ENCODE measurements around the gene ADCY3. TPM values are rescaled to one million over a fixed set of nuclear protein-coding genes. Genes with fewer than 3 reads are reported as not detected.

The ADCY3 gene
- total and polyA plus RNA-seq, 2 of the 13 experiments (the other 11 are each of a cell fraction or from before 2014, with no cell fraction given): 0.11 to 0.61 TPM

DNA sequence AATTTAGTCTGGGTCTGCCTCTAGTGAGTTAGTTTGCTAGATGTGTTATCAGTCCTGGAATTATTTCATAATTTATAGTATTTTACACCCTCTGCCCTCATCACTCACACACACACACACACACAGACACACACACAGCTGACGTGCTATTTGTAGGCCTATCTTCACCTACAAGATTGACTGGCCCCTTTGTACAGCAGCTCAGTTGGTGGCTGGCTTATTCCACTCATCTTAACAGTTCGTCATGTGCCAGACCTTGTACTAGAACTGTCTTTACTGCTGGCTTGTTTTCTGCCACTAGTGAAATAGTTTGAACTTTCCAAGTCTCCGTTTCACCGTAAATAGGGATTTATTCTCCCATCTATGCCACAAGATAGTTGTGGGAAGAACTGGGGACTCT, 105.5 kb downstream of the ADCY3 start:
- no peak for DNase-seq (ENCODE audit: low spot score)
- intact Hi-C loops (cut with micrococcal nuclease; ENCODE audit: unreplicated experiment): no loop called here
- peaks cover 35% of the 10 kb centered on the region for H3K79me2 ChIP-seq (ENCODE audit: insufficient read depth, low read length)
- peaks cover 29 to 59% of the 10 kb centered on the region in 2 experiments for H3K36me3 ChIP-seq (replicated peaks in 1 of 2; ENCODE audit: control insufficient read depth in 1 of 2, insufficient read depth in 2 of 2, low read length in 2 of 2)
- ChIA-PET CTCF (ENCODE audit: low intra/inter-chr PET ratio, low total read pairs) (no interaction called here), POLR2A (no interaction called here)
- H3K4me3 ChIP-seq (replicated peaks in 1 of 3; ENCODE audit: insufficient read depth in 1 of 3, low read depth in 2 of 3, low read length in 3 of 3): no peak overlapping the region
- H2AFZ ChIP-seq (ENCODE audit: low read length): no peak overlapping the region
- H4K20me1 ChIP-seq (ENCODE audit: insufficient read depth, low read length): no peaks in the 10 kb centered on the region
- WGBS (ENCODE audit: low lambda C conversion rate): 100% methylated on average over 4 of the region's 4 CpGs
- H3K27ac ChIP-seq (ENCODE audit: extremely low read length, insufficient read depth, low read length): no peak overlapping the region
- ATAC-seq: no peak
- no peak for FAIRE-seq
- TF ChIP-seq MEF2D (CRISPR knock-in tag; IDR thresholded peaks at IDR 0.05) (no peak), HNRNPK (IDR thresholded peaks at IDR 0.05; ENCODE audit: low read depth, low read length, poor library complexity, severe bottlenecking) (no peak), NCOR1 (IDR thresholded peaks at IDR 0.05; ENCODE audit: borderline replicate concordance, low read length) (no peak), THYN1 (CRISPR knock-in tag; IDR thresholded peaks at IDR 0.05; ENCODE audit: borderline replicate concordance, low read depth) (no peak), ZNF367 (CRISPR knock-in tag; IDR thresholded peaks at IDR 0.05; ENCODE audit: borderline replicate concordance) (no peak), EZH2 (conservative IDR thresholded peaks at IDR 0.05; ENCODE audit: low read depth, low read length) (no peak), ARNT2 (CRISPR knock-in tag; IDR thresholded peaks at IDR 0.05; ENCODE audit: low read depth) (no peak), PRMT3 (CRISPR knock-in tag; IDR thresholded peaks at IDR 0.05; ENCODE audit: borderline replicate concordance, low read depth) (no peak), RBM39 (IDR thresholded peaks at IDR 0.05; ENCODE audit: low read depth, low read length, poor library complexity, severe bottlenecking) (no peak), ADNP (CRISPR knock-in tag; IDR thresholded peaks at IDR 0.05) (no peak), ISL2 (CRISPR knock-in tag; IDR thresholded peaks at IDR 0.05) (no peak), SATB2 (CRISPR knock-in tag; IDR thresholded peaks at IDR 0.05) (no peak), ZMYM4 (CRISPR knock-in tag; IDR thresholded peaks at IDR 0.05) (no peak), ZMYM2 (CRISPR knock-in tag; IDR thresholded peaks at IDR 0.05) (no peak), NR1H2 (CRISPR knock-in tag; IDR thresholded peaks at IDR 0.05; ENCODE audit: borderline replicate concordance, low read depth) (no peak), ZNF557 (CRISPR knock-in tag; IDR thresholded peaks at IDR 0.05) (no peak), RXRB (CRISPR knock-in tag; IDR thresholded peaks at IDR 0.05; ENCODE audit: borderline replicate concordance) (no peak), KAT8 (CRISPR knock-in tag; IDR thresholded peaks at IDR 0.05) (no peak)
- TF ChIP-seq, protein P1, sequence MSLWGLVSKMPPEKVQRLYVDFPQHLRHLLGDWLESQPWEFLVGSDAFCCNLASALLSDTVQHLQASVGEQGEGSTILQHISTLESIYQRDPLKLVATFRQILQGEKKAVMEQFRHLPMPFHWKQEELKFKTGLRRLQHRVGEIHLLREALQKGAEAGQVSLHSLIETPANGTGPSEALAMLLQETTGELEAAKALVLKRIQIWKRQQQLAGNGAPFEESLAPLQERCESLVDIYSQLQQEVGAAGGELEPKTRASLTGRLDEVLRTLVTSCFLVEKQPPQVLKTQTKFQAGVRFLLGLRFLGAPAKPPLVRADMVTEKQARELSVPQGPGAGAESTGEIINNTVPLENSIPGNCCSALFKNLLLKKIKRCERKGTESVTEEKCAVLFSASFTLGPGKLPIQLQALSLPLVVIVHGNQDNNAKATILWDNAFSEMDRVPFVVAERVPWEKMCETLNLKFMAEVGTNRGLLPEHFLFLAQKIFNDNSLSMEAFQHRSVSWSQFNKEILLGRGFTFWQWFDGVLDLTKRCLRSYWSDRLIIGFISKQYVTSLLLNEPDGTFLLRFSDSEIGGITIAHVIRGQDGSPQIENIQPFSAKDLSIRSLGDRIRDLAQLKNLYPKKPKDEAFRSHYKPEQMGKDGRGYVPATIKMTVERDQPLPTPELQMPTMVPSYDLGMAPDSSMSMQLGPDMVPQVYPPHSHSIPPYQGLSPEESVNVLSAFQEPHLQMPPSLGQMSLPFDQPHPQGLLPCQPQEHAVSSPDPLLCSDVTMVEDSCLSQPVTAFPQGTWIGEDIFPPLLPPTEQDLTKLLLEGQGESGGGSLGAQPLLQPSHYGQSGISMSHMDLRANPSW (CRISPR knock-in tag; IDR thresholded peaks at IDR 0.05; ENCODE audit: borderline replicate concordance): no peak
- no peak overlapping the region for H3K9ac ChIP-seq (ENCODE audit: insufficient read depth, low read depth, low read length)
- H3K27me3 ChIP-seq (ENCODE audit: control insufficient read depth in 1 of 2, insufficient read depth in 2 of 2, low read length in 2 of 2): no peaks in the 10 kb centered on the region
- BruUV-seq (replicated peaks): no TSS peak
- no peaks in the 10 kb centered on the region for H3K9me3 ChIP-seq (ENCODE audit: low read length)
- no peak overlapping the region for H3K4me2 ChIP-seq (ENCODE audit: low read depth, low read length)
- in situ Hi-C loops (cut with HindIII; ENCODE audit: extremely low pct_ligation_motif_present, low pct_unique_long_range_greater_than_20kb): no loop called here
- peaks cover 24% of the 10 kb centered on the region for H3K4me1 ChIP-seq (ENCODE audit: insufficient read depth, low read length)

Data from HepG2 (cell line).